CD14-positive monocyte (primary cell): ENCODE measurements around the gene TMPRSS11A. TPM values are rescaled to one million over a fixed set of nuclear protein-coding genes. Genes with fewer than 3 reads are reported as not detected.

Experiments
- DNase-seq, 3 donors: peaks; one replicate each; pipeline ENCODE4 v3.0.0-alpha.2; 2011 to 2022
- H2AFZ ChIP-seq: 2 replicates; pipeline ENCODE4 v1.6.0; 2012; ENCODE audit warnings: mild to moderate bottlenecking, low read depth, low read length, inconsistent platforms; ENCODE audit not compliant: insufficient read depth, poor library complexity, severe bottlenecking
- H3K27ac ChIP-seq, 2 donors: 1 replicate in 1 of 2; 2 replicates in 1 of 2; pipeline ENCODE4 v1.5.1; 2012 to 2013; ENCODE audit warnings: low read length in 2 of 2, control low read depth in 1 of 2, inconsistent platforms in 1 of 2, low read depth in 1 of 2, mild to moderate bottlenecking in 1 of 2
- H3K27me3 ChIP-seq, 2 donors: one replicate each; pipeline versions ENCODE4 v1.6.0 to v1.6.1; 2011 to 2013; ENCODE audit warnings: low read length in 2 of 2; ENCODE audit not compliant: control insufficient read depth in 2 of 2, insufficient read depth in 2 of 2
- H3K36me3 ChIP-seq, 2 donors: replicated peaks in 1 of 2; 1 replicate in 1 of 2; 2 replicates in 1 of 2; pipeline versions ENCODE4 v1.5.1 to v1.6.1; 2012 to 2013; ENCODE audit warnings: low read length in 2 of 2, control low read depth in 1 of 2, inconsistent platforms in 1 of 2, mild to moderate bottlenecking in 1 of 2; ENCODE audit not compliant: insufficient read depth in 2 of 2, control insufficient read depth in 1 of 2
- H3K4me1 ChIP-seq, 2 donors: 1 replicate in 1 of 2; 2 replicates in 1 of 2; pipeline versions ENCODE4 v1.5.1 to v1.6.1; 2012 to 2013; ENCODE audit warnings: low read length in 2 of 2, control low read depth in 1 of 2, inconsistent platforms in 1 of 2, mild to moderate bottlenecking in 1 of 2, moderate library complexity in 1 of 2; ENCODE audit not compliant: insufficient read depth in 2 of 2, control insufficient read depth in 1 of 2
- H3K4me2 ChIP-seq: replicated peaks from 2 replicates; pipeline ENCODE3; 2012; ENCODE audit warnings: low read length, moderate library complexity, mild to moderate bottlenecking; ENCODE audit not compliant: poor library complexity, severe bottlenecking; ENCODE audit errors: extremely low read depth
- H3K4me3 ChIP-seq, 3 experiments: fragments of 200-600 bp in 1 of 3; sonication (generic) in 1 of 3; replicated peaks in 1 of 3; 1 replicate in 2 of 3; 2 replicates in 1 of 3; pipeline ENCODE4 v1.5.1; 2011 to 2013; ENCODE audit warnings: low read length in 3 of 3, mild to moderate bottlenecking in 3 of 3, control low read depth in 2 of 3, low read depth in 2 of 3, inconsistent platforms in 1 of 3, moderate library complexity in 1 of 3
- H3K79me2 ChIP-seq: 2 replicates; pipeline ENCODE4 v1.6.0; 2012; ENCODE audit warnings: mild to moderate bottlenecking, control low read depth, inconsistent platforms, low read length, moderate library complexity; ENCODE audit not compliant: insufficient read depth
- H3K9ac ChIP-seq: 2 replicates; pipeline ENCODE4 v1.6.0; 2017; ENCODE audit warnings: low read length, mild to moderate bottlenecking; ENCODE audit not compliant: insufficient read depth, poor library complexity, severe bottlenecking
- H3K9me3 ChIP-seq, 2 donors: replicated peaks in 1 of 2; 1 replicate in 1 of 2; 2 replicates in 1 of 2; pipeline versions ENCODE4 v1.5.1 to v1.6.1; 2012 to 2013; ENCODE audit warnings: low read length in 2 of 2, control low read depth in 1 of 2; ENCODE audit not compliant: control insufficient read depth in 1 of 2, insufficient read depth in 1 of 2
- H4K20me1 ChIP-seq: 2 replicates; pipeline ENCODE4 v1.6.0; 2012; ENCODE audit warnings: mild to moderate bottlenecking, low read length, control low read depth, moderate library complexity; ENCODE audit not compliant: insufficient read depth
- H3K27ac Mint-ChIP-seq, 7 donors: one replicate each; pipeline ENCODE4 v1.8.0; 2020; ENCODE audit warnings: mild to moderate bottlenecking in 7 of 7, mixed read lengths in 7 of 7, moderate library complexity in 6 of 7, inconsistent platforms in 2 of 7
- H3K27me3 Mint-ChIP-seq, 3 donors: one replicate each; pipeline ENCODE4 v1.8.0; 2021 to 2022; ENCODE audit warnings: low read depth in 3 of 3, mild to moderate bottlenecking in 3 of 3, mixed read lengths in 3 of 3, moderate library complexity in 3 of 3, inconsistent platforms in 1 of 3
- H3K36me3 Mint-ChIP-seq, 2 donors: one replicate each; pipeline ENCODE4 v1.8.0; 2020; ENCODE audit warnings: mixed read lengths in 2 of 2, inconsistent platforms in 1 of 2, mild to moderate bottlenecking in 1 of 2
- H3K4me1 Mint-ChIP-seq: one replicate; pipeline ENCODE4 v1.8.0; 2020; ENCODE audit warnings: mild to moderate bottlenecking, mixed read lengths
- H3K4me3 Mint-ChIP-seq, 2 donors: one replicate each; pipeline ENCODE4 v1.8.0; 2020; ENCODE audit warnings: mild to moderate bottlenecking in 2 of 2, mixed read lengths in 2 of 2, moderate library complexity in 1 of 2
- H3K9me3 Mint-ChIP-seq, 7 donors: one replicate each; pipeline ENCODE4 v1.8.0; 2020 to 2022; ENCODE audit warnings: mixed read lengths in 7 of 7, mild to moderate bottlenecking in 6 of 7, moderate library complexity in 6 of 7, inconsistent platforms in 2 of 7
- CTCF ChIP-seq: fragments of 200-600 bp; IDR thresholded peaks from one replicate; pipeline ENCODE4 v1.8.0; 2022; ENCODE audit warnings: antibody characterized with exemption, mild to moderate bottlenecking
- WGBS: methylation state at CpG from one replicate; pipeline ENCODE4 v1.1.5; 2013; ENCODE audit warnings: missing lambda C conversion rate; ENCODE audit not compliant: insufficient coverage; 5-methylcytosine and 5-hydroxymethylcytosine counted together
- intact Hi-C, 2 donors: fragments of 100-400 bp; cut with micrococcal nuclease; formaldehyde crosslinking; loops; one replicate each; pipeline versions ENCODE4 v1.15.0 to v1.15.1; 2023
- polyA plus RNA-seq, 3 donors: library from polyadenylated mRNA; depleted of rRNA in 1 of 3; unstranded in 2 of 3; stranded (reverse) in 1 of 3; fragments of 300-500 nt in 2 of 3; fragments of >200 nt in 1 of 3; fragmentation: Illumina TruSeq in 2 of 3; gene quantifications; 1 replicate in 2 of 3; 2 replicates in 1 of 3; pipeline ENCODE4 v1.2.3, GENCODE V29; 2012 to 2021

Gene TMPRSS11A
- polyA plus RNA-seq, 3 donors: not detected

DNA sequence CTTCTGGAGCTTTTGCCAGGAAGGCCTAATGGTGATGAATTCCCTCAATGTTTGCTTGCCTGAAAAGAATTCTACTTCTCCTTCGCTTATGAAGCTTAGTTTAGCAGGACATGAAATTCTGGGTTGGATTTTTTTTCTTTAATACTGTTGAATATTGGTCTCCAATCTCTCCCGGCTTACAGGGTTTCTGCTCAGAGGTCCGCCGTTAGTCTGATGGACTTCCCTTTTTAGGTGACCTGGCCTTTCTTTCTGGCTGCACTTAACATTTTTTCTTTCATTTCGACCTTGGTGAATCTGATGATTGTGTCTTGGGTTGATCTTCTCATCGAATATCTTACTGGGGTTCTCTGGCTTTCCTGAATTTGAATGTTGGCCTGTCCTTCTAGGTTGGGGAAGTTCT lies 17.2 kb upstream of the TMPRSS11A start:
- H3K4me3 ChIP-seq: no peak overlapping the region
- H3K9me3 Mint-ChIP-seq: peaks cover 0 to 14% (median 6%) of the 10 kb centered on the region in 7 donors
- H3K36me3 Mint-ChIP-seq: no peaks in the 10 kb centered on the region
- DNase-seq: no peak
- no peak overlapping the region for H3K27ac ChIP-seq
- H3K4me1 Mint-ChIP-seq: no peaks in the 10 kb centered on the region
- peaks cover 0 to 2% (median 1%) of the 10 kb centered on the region in 3 donors for H3K27me3 Mint-ChIP-seq
- no peak overlapping the region for H2AFZ ChIP-seq
- no peaks in the 10 kb centered on the region for H3K27me3 ChIP-seq
- H3K4me2 ChIP-seq: no peak overlapping the region
- WGBS: 60% methylated on average over 1 of the region's 6 CpGs
- no peak overlapping the region for H3K9ac ChIP-seq
- H3K36me3 ChIP-seq: no peaks in the 10 kb centered on the region
- no peak overlapping the region for H3K27ac Mint-ChIP-seq
- no peaks in the 10 kb centered on the region for H3K79me2 ChIP-seq
- H3K9me3 ChIP-seq: peaks cover 0 to 5% of the 10 kb centered on the region in 2 donors
- H3K4me1 ChIP-seq: no peaks in the 10 kb centered on the region
- no peaks in the 10 kb centered on the region for H4K20me1 ChIP-seq
- intact Hi-C loops: no loop called here
- TF ChIP-seq CTCF: no peak
- H3K4me3 Mint-ChIP-seq: no peak overlapping the region

GRCh38 chr4:67973608-67974007 lies 10.3 kb upstream of the TMPRSS11A start:
- H3K4me1 ChIP-seq: no peaks in the 10 kb centered on the region
- DNase-seq: no peak
- H3K79me2 ChIP-seq: no peaks in the 10 kb centered on the region
- no peak overlapping the region for H2AFZ ChIP-seq
- no peaks in the 10 kb centered on the region for H3K27me3 ChIP-seq
- Mint-ChIP-seq H3K4me3 (no peak overlapping the region), H3K36me3 (no peaks in the 10 kb centered on the region), H3K27me3 (peaks cover 0 to 5% (median 0%) of the 10 kb centered on the region in 3 donors), H3K27ac (no peak overlapping the region), H3K4me1 (no peaks in the 10 kb centered on the region), H3K9me3 (peaks cover 2 to 8% (median 6%) of the 10 kb centered on the region in 7 donors)
- H4K20me1 ChIP-seq: no peaks in the 10 kb centered on the region
- no peak for TF ChIP-seq CTCF
- H3K36me3 ChIP-seq: no peaks in the 10 kb centered on the region
- H3K4me2 ChIP-seq: no peak overlapping the region
- H3K4me3 ChIP-seq: no peak overlapping the region
- intact Hi-C loops: no loop called here
- no peak overlapping the region for H3K27ac ChIP-seq
- WGBS: no CpG with 5 or more reads among the region's 1 CpG
- H3K9me3 ChIP-seq: no peaks in the 10 kb centered on the region
- no peak overlapping the region for H3K9ac ChIP-seq
